Measurements from ENCODE around the gene MT1M.

Gene MT1M

GRCh38 chr16:56645838-56646237, 13.4 kb downstream of the MT1M start:
- in situ Hi-C loops (cut with MboI; ENCODE audit: low sequenced_read_pairs, unreplicated experiment): no loop called here
- TF ChIP-seq CTCF (IDR thresholded peaks at IDR 0.05; ENCODE audit: borderline replicate concordance, control extremely low read depth, extremely low read depth, insufficient read depth, missing control alignments): no peak
- DNase-seq (ENCODE audit: low spot score): no peak

- TF ChIP-seq CTCF (IDR thresholded peaks at IDR 0.05; ENCODE audit: borderline replicate concordance, control extremely low read depth, extremely low read depth, insufficient read depth, missing control alignments): no peak
- DNase-seq (ENCODE audit: low spot score): no peak
- in situ Hi-C loops (cut with MboI; ENCODE audit: low sequenced_read_pairs, unreplicated experiment): no loop called here
Measured at GRCh38 chr16:56647641-56648431, 15.4 kb downstream of the MT1M start.

GRCh38 chr16:56649271-56649670, 16.8 kb downstream of the MT1M start:
- DNase-seq (ENCODE audit: low spot score): no peak
- in situ Hi-C loops (cut with MboI; ENCODE audit: low sequenced_read_pairs, unreplicated experiment): no loop called here
- TF ChIP-seq CTCF (IDR thresholded peaks at IDR 0.05; ENCODE audit: borderline replicate concordance, control extremely low read depth, extremely low read depth, insufficient read depth, missing control alignments): no peak

GRCh38 chr16:56649820-56650219, 17.4 kb downstream of the MT1M start:
- in situ Hi-C loops (cut with MboI; ENCODE audit: low sequenced_read_pairs, unreplicated experiment): no loop called here
- no peak for TF ChIP-seq CTCF (IDR thresholded peaks at IDR 0.05; ENCODE audit: borderline replicate concordance, control extremely low read depth, extremely low read depth, insufficient read depth, missing control alignments)
- no peak for DNase-seq (ENCODE audit: low spot score)

- DNase-seq (ENCODE audit: low spot score): no peak
- in situ Hi-C loops (cut with MboI; ENCODE audit: low sequenced_read_pairs, unreplicated experiment): no loop called here
- no peak for TF ChIP-seq CTCF (IDR thresholded peaks at IDR 0.05; ENCODE audit: borderline replicate concordance, control extremely low read depth, extremely low read depth, insufficient read depth, missing control alignments)
Measured at GRCh38 chr16:56651586-56651985, 19.1 kb downstream of the MT1M start, which contains the start of gene MT1B. TSS of gene MT1B (plus strand) at chr16:56651886. CDS start at chr16:56651954, 68 bp downstream.

GRCh38 chr16:56652600-56652999, 20.1 kb downstream of the MT1M start:
- in situ Hi-C loops (cut with MboI; ENCODE audit: low sequenced_read_pairs, unreplicated experiment): no loop called here
- no peak for DNase-seq (ENCODE audit: low spot score)
- no peak for TF ChIP-seq CTCF (IDR thresholded peaks at IDR 0.05; ENCODE audit: borderline replicate concordance, control extremely low read depth, extremely low read depth, insufficient read depth, missing control alignments)
